ENCODE results near the gene F13A1. TPM values are rescaled to one million over a fixed set of nuclear protein-coding genes. Genes with fewer than 3 reads are reported as not detected.

Gene F13A1
- polyA plus RNA-seq, 1 of the 3 experiments (the other 2 are of a cell fraction), result not detected

GRCh38 chr6:6230286-6230685, 90.2 kb downstream of the F13A1 start:
- CTCF ChIA-PET, result no interaction called here
- WGBS (ENCODE audit: low lambda C conversion rate), result no CpG with 5 or more reads among the region's 1 CpG
- Histone ChIP-seq H2AFZ (ENCODE audit: low read depth) (no peak overlapping the region), H3K9ac (no peak overlapping the region), H3K36me3 (replicated peaks in 1 of 2; ENCODE audit: control insufficient read depth in 1 of 2, insufficient read depth in 2 of 2, low read length in 1 of 2) (no peaks in the 10 kb centered on the region), H3K9me2 (no peaks in the 10 kb centered on the region), H3K9me3 (no peaks in the 10 kb centered on the region), H3K4me2 (no peak overlapping the region), H3K4me3 (ENCODE audit: low read depth in 2 of 2, low read length in 1 of 2) (no peak overlapping the region), H3F3A (replicated peaks; ENCODE audit: insufficient read depth) (no peaks in the 10 kb centered on the region), H3K27me3 (ENCODE audit: insufficient read depth) (no peaks in the 10 kb centered on the region), H3K79me2 (ENCODE audit: insufficient read depth) (no peaks in the 10 kb centered on the region), H3K4me1 (ENCODE audit: control insufficient read depth in 1 of 2, insufficient read depth in 2 of 2, low read depth in 1 of 2, low read length in 1 of 2) (no peaks in the 10 kb centered on the region), H4K20me1 (ENCODE audit: insufficient read depth) (no peaks in the 10 kb centered on the region), H3K27ac (ENCODE audit: low read depth in 2 of 2, low read length in 1 of 2) (no peak overlapping the region)
- no peak for DNase-seq
- POLR2A ChIA-PET, result no interaction called here
- TF ChIP-seq FOXM1 (IDR thresholded peaks at IDR 0.05; ENCODE audit: low read depth) (no peak), POLR2AphosphoS5 (IDR thresholded peaks at IDR 0.05; ENCODE audit: low read depth, low read length) (no peak), RAD21 (IDR thresholded peaks at IDR 0.05; ENCODE audit: low read length) (no peak)

DNA sequence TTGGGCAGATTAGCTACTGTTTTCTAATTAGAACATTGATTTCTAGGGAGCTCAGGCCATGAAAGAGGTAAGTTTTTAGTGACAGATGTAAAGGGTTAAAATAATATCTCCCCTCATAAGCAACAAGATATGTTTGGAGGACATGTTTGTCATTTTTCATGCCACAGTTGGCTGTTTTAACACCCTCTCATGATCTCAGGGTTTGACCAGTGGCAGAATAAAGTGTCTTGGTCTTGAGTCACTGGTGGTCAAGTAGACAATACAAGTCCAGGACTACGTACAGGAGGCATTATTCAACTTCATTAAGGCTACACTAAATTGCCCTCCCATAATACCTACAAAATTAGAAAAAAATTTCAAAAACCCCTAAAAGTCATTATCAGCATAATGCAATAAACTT, 92.6 kb downstream of the F13A1 start:
- Histone ChIP-seq H4K20me1 (ENCODE audit: insufficient read depth) (no peaks in the 10 kb centered on the region), H3K9me2 (no peaks in the 10 kb centered on the region), H3K9me3 (no peaks in the 10 kb centered on the region), H3K36me3 (replicated peaks in 1 of 2; ENCODE audit: control insufficient read depth in 1 of 2, insufficient read depth in 2 of 2, low read length in 1 of 2) (no peaks in the 10 kb centered on the region), H3K27me3 (ENCODE audit: insufficient read depth) (no peaks in the 10 kb centered on the region), H3K4me3 (ENCODE audit: low read depth in 2 of 2, low read length in 1 of 2) (no peak overlapping the region), H2AFZ (ENCODE audit: low read depth) (no peak overlapping the region), H3K9ac (no peak overlapping the region), H3F3A (replicated peaks; ENCODE audit: insufficient read depth) (no peaks in the 10 kb centered on the region), H3K79me2 (ENCODE audit: insufficient read depth) (no peaks in the 10 kb centered on the region), H3K4me2 (no peak overlapping the region), H3K27ac (ENCODE audit: low read depth in 2 of 2, low read length in 1 of 2) (no peak overlapping the region), H3K4me1 (ENCODE audit: control insufficient read depth in 1 of 2, insufficient read depth in 2 of 2, low read depth in 1 of 2, low read length in 1 of 2) (no peaks in the 10 kb centered on the region)
- DNase-seq, result no peak
- POLR2A ChIA-PET, result no interaction called here
- 0% methylated on average over 1 of the region's 1 CpG for WGBS (ENCODE audit: low lambda C conversion rate)
- CTCF ChIA-PET, result interaction anchor here (1.2 kb wide), 1 partner anchor 12 kb away, joined by 3 read pairs; no protein-coding TSS in a partner anchor
- TF ChIP-seq ZBTB33 (IDR thresholded peaks at IDR 0.05; ENCODE audit: borderline replicate concordance, low read depth), result no peak
- TF ChIP-seq ELF1 (IDR thresholded peaks at IDR 0.05), result no peak
- no peak for TF ChIP-seq NFIC (IDR thresholded peaks at IDR 0.05; ENCODE audit: borderline replicate concordance)
- no peak for TF ChIP-seq NRF1 (IDR thresholded peaks at IDR 0.05; ENCODE audit: low read depth, low read length)
- TF ChIP-seq, protein P1, sequence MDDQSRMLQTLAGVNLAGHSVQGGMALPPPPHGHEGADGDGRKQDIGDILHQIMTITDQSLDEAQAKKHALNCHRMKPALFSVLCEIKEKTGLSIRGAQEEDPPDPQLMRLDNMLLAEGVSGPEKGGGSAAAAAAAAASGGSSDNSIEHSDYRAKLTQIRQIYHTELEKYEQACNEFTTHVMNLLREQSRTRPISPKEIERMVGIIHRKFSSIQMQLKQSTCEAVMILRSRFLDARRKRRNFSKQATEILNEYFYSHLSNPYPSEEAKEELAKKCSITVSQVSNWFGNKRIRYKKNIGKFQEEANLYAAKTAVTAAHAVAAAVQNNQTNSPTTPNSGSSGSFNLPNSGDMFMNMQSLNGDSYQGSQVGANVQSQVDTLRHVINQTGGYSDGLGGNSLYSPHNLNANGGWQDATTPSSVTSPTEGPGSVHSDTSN (IDR thresholded peaks at IDR 0.05), result no peak
- TF ChIP-seq MXI1 (IDR thresholded peaks at IDR 0.05; ENCODE audit: low read depth, low read length), result no peak
- TF ChIP-seq TEAD4 (IDR thresholded peaks at IDR 0.05; ENCODE audit: borderline replicate concordance, insufficient read depth), result no peak
- TF ChIP-seq POLR2AphosphoS5 (IDR thresholded peaks at IDR 0.05; ENCODE audit: low read depth, low read length), result no peak
- no peak for TF ChIP-seq FOXJ3 (CRISPR knock-in tag; IDR thresholded peaks at IDR 0.05)
- no peak for TF ChIP-seq CHD2 (IDR thresholded peaks at IDR 0.05; ENCODE audit: low read length, partially characterized antibody)
- no peak for TF ChIP-seq RAD21 (IDR thresholded peaks at IDR 0.05; ENCODE audit: low read length)
- TF ChIP-seq TAF1 (IDR thresholded peaks at IDR 0.05; ENCODE audit: borderline replicate concordance, low read depth, low read length), result no peak
- TF ChIP-seq, protein P2, sequence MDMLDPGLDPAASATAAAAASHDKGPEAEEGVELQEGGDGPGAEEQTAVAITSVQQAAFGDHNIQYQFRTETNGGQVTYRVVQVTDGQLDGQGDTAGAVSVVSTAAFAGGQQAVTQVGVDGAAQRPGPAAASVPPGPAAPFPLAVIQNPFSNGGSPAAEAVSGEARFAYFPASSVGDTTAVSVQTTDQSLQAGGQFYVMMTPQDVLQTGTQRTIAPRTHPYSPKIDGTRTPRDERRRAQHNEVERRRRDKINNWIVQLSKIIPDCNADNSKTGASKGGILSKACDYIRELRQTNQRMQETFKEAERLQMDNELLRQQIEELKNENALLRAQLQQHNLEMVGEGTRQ (IDR thresholded peaks at IDR 0.05; ENCODE audit: borderline replicate concordance, low read depth, low read length), result no peak

All from SK-N-SH (cell line).